IPS DF 19.7 (cell line): Measurements from ENCODE around the gene THEMIS.

ENCODE experiments used
- DNase-seq: peaks from one replicate; pipeline ENCODE4 v3.0.0-alpha.2; 2013; ENCODE audit warnings: low read depth, low spot score

THEMIS gene

GRCh38 chr6:127860723-127861122, 40.1 kb downstream of the THEMIS start:
- no peak for DNase-seq

- no peak for DNase-seq
These were observed 40.9 kb downstream of the THEMIS start for GRCh38 chr6:127859956-127860355.

- no peak for DNase-seq
These were observed 42.0 kb downstream of the THEMIS start for GRCh38 chr6:127858727-127859391.

- DNase-seq = no peak
These were observed 43.7 kb downstream of the THEMIS start for GRCh38 chr6:127857051-127857637.

GRCh38 chr6:127855542-127856159, 45.2 kb downstream of the THEMIS start:
- DNase-seq = no peak

- no peak for DNase-seq
These were observed 46.8 kb downstream of the THEMIS start for GRCh38 chr6:127854009-127854408.

- DNase-seq = no peak
These were observed 49.7 kb downstream of the THEMIS start for GRCh38 chr6:127851197-127851596.

- no peak for DNase-seq
These were observed 55.6 kb downstream of the THEMIS start for GRCh38 chr6:127845242-127845641.

- no peak for DNase-seq
These were observed 56.3 kb downstream of the THEMIS start for GRCh38 chr6:127844529-127844928.

GRCh38 chr6:127843582-127843981, 57.3 kb downstream of the THEMIS start:
- no peak for DNase-seq

GRCh38 chr6:127842562-127842961, 58.3 kb downstream of the THEMIS start:
- no peak for DNase-seq

- no peak for DNase-seq
These were observed 59.0 kb downstream of the THEMIS start for GRCh38 chr6:127841811-127842210.

- DNase-seq = no peak
These were observed 66.7 kb downstream of the THEMIS start for GRCh38 chr6:127834136-127834535.

- no peak for DNase-seq
These were observed 67.5 kb downstream of the THEMIS start for GRCh38 chr6:127833336-127833735.

GRCh38 chr6:127832381-127832780, 68.5 kb downstream of the THEMIS start:
- no peak for DNase-seq

- DNase-seq = no peak
These were observed 76.8 kb downstream of the THEMIS start for GRCh38 chr6:127824061-127824460.

GRCh38 chr6:127821431-127821830, 79.4 kb downstream of the THEMIS start:
- DNase-seq = no peak

- DNase-seq = no peak
These were observed 82.7 kb downstream of the THEMIS start for GRCh38 chr6:127818149-127818548.

GRCh38 chr6:127816643-127817042, 84.2 kb downstream of the THEMIS start:
- peak; percentile 9 for DNase-seq

GRCh38 chr6:127813699-127814027, 87.2 kb downstream of the THEMIS start:
- no peak for DNase-seq

GRCh38 chr6:127812985-127813698, 87.7 kb downstream of the THEMIS start:
- DNase-seq = no peak

- DNase-seq = no peak
These were observed 88.8 kb downstream of the THEMIS start for GRCh38 chr6:127811900-127812570.
